Hair follicle dermal papilla cell (primary cell): Measurements from ENCODE around the gene HOXC9. TPM values are rescaled to one million over a fixed set of nuclear protein-coding genes. Genes with fewer than 3 reads are reported as not detected.

Experiments
- small RNA-seq: library from RNA; depleted of rRNA; stranded (forward); fragments of <200 nt; gene quantifications from one replicate; pipeline ENCODE3, GENCODE V24; 2012
- total RNA-seq: library from RNA; depleted of rRNA; stranded (reverse); fragments of >200 nt; gene quantifications from 2 replicates; pipeline ENCODE4 v1.2.3, GENCODE V29; 2012

HOXC9 gene
- not detected in 2 replicates for total RNA-seq

GRCh38 chr12:54000116-54001114 is at the start of gene HOXC9:
HOXC9 (plus strand) TSS chr12:54000161; CDS start chr12:54000189, 28 bp downstream.

GRCh38 chr12:53954694-53955035 is 45.3 kb upstream of the HOXC9 start, which contains the start of gene HOXC12:
HOXC12 (plus strand) TSS chr12:53954903; CDS start chr12:53954930, 27 bp downstream.

GRCh38 chr12:53972722-53973235 is 27.2 kb upstream of the HOXC9 start, which contains the start of gene HOXC11:
HOXC11 (plus strand) TSS chr12:53973126; CDS start chr12:53973242, 116 bp downstream.

GRCh38 chr12:53974084-53975063 is 25.6 kb upstream of the HOXC9 start, which contains the start of gene HOTAIR:
HOTAIR (minus strand) TSS chr12:53974954.

DNA sequence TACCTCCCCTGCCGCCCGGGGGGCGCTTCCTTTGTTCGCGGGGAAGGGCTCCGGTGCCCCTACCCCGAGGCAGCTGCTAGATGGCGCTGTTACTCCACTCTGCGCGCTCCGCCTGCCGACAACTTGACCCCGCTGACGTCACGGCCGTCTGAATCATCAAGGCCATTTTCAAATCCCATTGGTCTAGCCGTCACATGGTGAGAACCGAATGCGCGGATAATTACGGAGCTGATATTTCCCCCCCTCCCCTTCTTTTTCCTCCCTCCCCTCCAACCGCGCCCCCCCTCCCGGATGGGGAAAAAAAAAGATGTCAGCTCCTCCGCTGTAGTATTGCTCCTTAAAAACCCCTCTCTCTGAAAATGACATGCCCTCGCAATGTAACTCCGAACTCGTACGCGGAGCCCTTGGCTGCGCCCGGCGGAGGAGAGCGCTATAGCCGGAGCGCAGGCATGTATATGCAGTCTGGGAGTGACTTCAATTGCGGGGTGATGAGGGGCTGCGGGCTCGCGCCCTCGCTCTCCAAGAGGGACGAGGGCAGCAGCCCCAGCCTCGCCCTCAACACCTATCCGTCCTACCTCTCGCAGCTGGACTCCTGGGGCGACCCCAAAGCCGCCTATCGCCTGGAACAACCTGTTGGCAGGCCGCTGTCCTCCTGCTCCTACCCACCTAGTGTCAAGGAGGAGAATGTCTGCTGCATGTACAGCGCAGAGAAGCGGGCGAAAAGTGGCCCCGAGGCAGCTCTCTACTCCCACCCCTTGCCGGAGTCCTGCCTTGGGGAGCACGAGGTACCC is 14.9 kb upstream of the HOXC9 start, which contains the start of gene HOXC10:
Gene HOXC10, plus strand, starts transcription at position 246 of the 791 bp plus-strand sequence. Its CDS starts 114 bp downstream, at position 360.

GRCh38 chr12:54028314-54029201 is 28.6 kb downstream of the HOXC9 start, which contains the start of gene HOXC6:
HOXC6 (plus strand) TSS chr12:54028440; CDS start chr12:54028522, 82 bp downstream.

DNA sequence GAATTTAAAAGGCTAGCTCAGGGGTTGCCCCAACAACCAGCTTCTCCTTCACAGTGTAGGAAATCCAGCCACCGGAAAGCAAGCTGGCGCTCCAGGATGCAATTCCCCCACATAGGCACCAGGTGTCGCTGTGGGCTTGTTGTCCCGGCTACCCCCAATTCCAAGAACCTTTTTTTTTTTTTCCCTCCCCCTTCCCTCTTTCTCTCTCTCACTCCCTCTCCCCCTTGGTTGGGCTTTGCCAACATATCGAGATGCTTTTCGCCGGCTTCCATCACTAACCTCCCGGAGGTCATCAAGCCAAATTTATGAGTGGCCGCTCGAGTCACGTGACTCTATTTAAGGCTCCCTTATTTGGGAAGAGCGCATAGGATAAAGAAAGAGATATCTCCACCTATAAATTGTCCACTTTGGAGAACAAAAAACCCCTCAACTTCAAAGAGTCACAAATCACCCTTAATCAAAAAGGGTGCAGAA is 32.7 kb downstream of the HOXC9 start, which contains the start of gene HOXC5:
Gene HOXC5, plus strand, starts transcription at position 424 of the 474 bp plus-strand sequence. CDS start 73 bp downstream, outside the sequence.

Small RNA genes lying within 50 kb of the gene (small RNA-seq; reads per million reads assigned to genes)
- gene AC012531.3 (not detected), gene AC012531.4 (not detected), gene HOXC5 (not detected), gene MIR196A2 (not detected), gene MIR615 (13.9 reads per million, percentile 93 among the genes with 10 or more reads in this experiment), gene RF01905 (not detected), gene RF01906 (not detected)

Other genes starting within 250 kb of the HOXC9 start
- not detected in 2 replicates for gene CISTR, start 248.2 kb upstream of the HOXC9 start, total RNA-seq
- not detected in 2 replicates for gene HOXC13, start 61.3 kb upstream of the HOXC9 start, total RNA-seq
- not detected in 2 replicates for gene HOXC12, start 45.3 kb upstream of the HOXC9 start, total RNA-seq
- not detected in 2 replicates for gene HOXC11, start 27.0 kb upstream of the HOXC9 start, total RNA-seq
- gene HOTAIR, start 25.2 kb upstream of the HOXC9 start, total RNA-seq, result 0.16 TPM in 1 of 2 replicates, not detected in the other
- 0.16 TPM in 1 of 2 replicates, not detected in the other for gene HOXC10, start 15.0 kb upstream of the HOXC9 start, total RNA-seq
- not detected in 2 replicates for gene HOXC8, start 8.8 kb downstream of the HOXC9 start, total RNA-seq
- 0.24 TPM in 1 of 2 replicates, not detected in the other for gene HOXC6, start 28.3 kb downstream of the HOXC9 start, total RNA-seq
- 0.12 TPM in 1 of 2 replicates, not detected in the other for gene HOXC5, start 32.9 kb downstream of the HOXC9 start, total RNA-seq
- gene HOXC4, start 53.7 kb downstream of the HOXC9 start, total RNA-seq, result 0.16 and 0.24 TPM in 2 replicates
- 19.6 and 25.0 TPM in 2 replicates for gene SMUG1, start 188.8 kb downstream of the HOXC9 start, total RNA-seq